Liver (tissue), 9 donors: ENCODE data around the gene KIRREL3. TPM values are rescaled to one million over a fixed set of nuclear protein-coding genes. Genes with fewer than 3 reads are reported as not detected.

Experiments
- DNase-seq: peaks from one replicate; pipeline ENCODE4 v3.0.0-alpha.2; 2017; ENCODE audit warnings: low spot score
- H3K27ac ChIP-seq, 2 donors: one replicate each; pipeline ENCODE4 v1.7.0; 2013; ENCODE audit warnings: inconsistent platforms in 2 of 2, low read length in 2 of 2, control low read depth in 1 of 2, low read depth in 1 of 2, mild to moderate bottlenecking in 1 of 2
- H3K27me3 ChIP-seq, 4 donors: one replicate each; pipeline versions ENCODE4 v1.6.1 to v1.7.0; 2013; ENCODE audit warnings: low read length in 3 of 4, inconsistent platforms in 1 of 4, mild to moderate bottlenecking in 1 of 4, moderate library complexity in 1 of 4; ENCODE audit not compliant: control insufficient read depth in 4 of 4, insufficient read depth in 4 of 4
- H3K36me3 ChIP-seq, 4 donors: one replicate each; pipeline versions ENCODE4 v1.6.1 to v1.7.0; 2013; ENCODE audit warnings: low read length in 3 of 4, mild to moderate bottlenecking in 3 of 4, low read depth in 1 of 4, moderate library complexity in 1 of 4; ENCODE audit not compliant: control insufficient read depth in 4 of 4, insufficient read depth in 3 of 4
- H3K4me1 ChIP-seq, 4 donors: one replicate each; pipeline versions ENCODE4 v1.6.1 to v1.7.0; 2013; ENCODE audit warnings: low read length in 3 of 4, mild to moderate bottlenecking in 3 of 4, moderate library complexity in 1 of 4; ENCODE audit not compliant: control insufficient read depth in 4 of 4, insufficient read depth in 4 of 4
- H3K4me3 ChIP-seq, 3 donors: one replicate each; pipeline versions ENCODE4 v1.6.1 to v1.7.0; 2013; ENCODE audit warnings: low read length in 3 of 3, control low read depth in 1 of 3, low read depth in 1 of 3, mild to moderate bottlenecking in 1 of 3
- H3K9ac ChIP-seq, 2 donors: one replicate each; pipeline ENCODE4 v1.7.0; 2013; ENCODE audit warnings: low read length in 2 of 2, mild to moderate bottlenecking in 2 of 2, moderate library complexity in 2 of 2, control low read depth in 1 of 2, low read depth in 1 of 2
- H3K9me3 ChIP-seq, 4 donors: one replicate each; pipeline versions ENCODE4 v1.6.1 to v1.7.0; 2013; ENCODE audit warnings: low read length in 3 of 4; ENCODE audit not compliant: control insufficient read depth in 4 of 4
- EGR1 ChIP-seq, 2 donors: IDR thresholded peaks; 2 replicates each; pipeline ENCODE4 v1.6.1; 2016 to 2018; ENCODE audit warnings: antibody characterized with exemption in 2 of 2, low read depth in 2 of 2
- GABPA ChIP-seq, 2 donors: IDR thresholded peaks in 1 of 2; conservative IDR thresholded peaks in 1 of 2; 2 replicates each; pipeline ENCODE4 v1.6.1; 2016; ENCODE audit warnings: antibody characterized with exemption in 2 of 2, mild to moderate bottlenecking in 1 of 2, moderate library complexity in 1 of 2
- HNF4A ChIP-seq, 2 donors: conservative IDR thresholded peaks; 2 replicates each; pipeline ENCODE4 v1.6.1; 2016; ENCODE audit warnings: antibody characterized with exemption in 2 of 2, mild to moderate bottlenecking in 2 of 2
- HNF4G ChIP-seq: IDR thresholded peaks from 2 replicates; pipeline ENCODE4 v1.6.1; 2016; ENCODE audit warnings: antibody characterized with exemption
- NR2F2 ChIP-seq: IDR thresholded peaks from 2 replicates; pipeline ENCODE4 v1.6.1; 2016; ENCODE audit warnings: antibody characterized with exemption
- SP1 ChIP-seq: IDR thresholded peaks from 2 replicates; pipeline ENCODE4 v1.6.1; 2018; ENCODE audit warnings: antibody characterized with exemption, mild to moderate bottlenecking
- YY1 ChIP-seq: IDR thresholded peaks from 2 replicates; pipeline ENCODE4 v1.6.1; 2016; ENCODE audit warnings: antibody characterized with exemption, mild to moderate bottlenecking
- WGBS: extraction: QIAGEN DNeasy Blood & Tissue Kit; methylation state at CpG from one replicate; pipeline ENCODE4 v1.1.7; 2013; 5-methylcytosine and 5-hydroxymethylcytosine counted together
- polyA plus RNA-seq, 2 donors: library from polyadenylated mRNA; stranded (reverse) in 1 of 2; unstranded in 1 of 2; fragments of 200-250 nt in 1 of 2; fragments of >200 nt in 1 of 2; fragmentation: Nextera tagmentation in 1 of 2; extraction: Ambion mirVana in 1 of 2; gene quantifications; one replicate each; pipeline versions ENCODE4 v1.2.1 to v1.2.3, GENCODE V29; 2013 to 2015
- total RNA-seq, 2 donors: library from RNA; depleted of rRNA; stranded (reverse); fragments of >200 nt; gene quantifications; one replicate each; pipeline ENCODE4 v1.2.3, GENCODE V29; 2014
- TF ChIP-seq, protein P1 (sequence below): IDR thresholded peaks from 2 replicates; pipeline ENCODE4 v1.6.1; 2016; ENCODE audit warnings: antibody characterized with exemption
- TF ChIP-seq, protein P2 (sequence below): IDR thresholded peaks from 2 replicates; pipeline ENCODE4 v1.6.1; 2016; ENCODE audit warnings: antibody characterized with exemption, mild to moderate bottlenecking
- TF ChIP-seq, protein P3 (sequence below): fragments of 150-350 bp; IDR thresholded peaks from 2 replicates; pipeline ENCODE4 v1.5.1; 2017; ENCODE audit warnings: improper control_type of control experiment, low read depth, low read length; ENCODE audit not compliant: missing input control
- TF ChIP-seq, protein P4 (sequence below): IDR thresholded peaks from 2 replicates; pipeline ENCODE4 v1.6.1; 2016; ENCODE audit warnings: antibody characterized with exemption
- donor health status: healthy.
- donor health status: healthy.
- donor health status: healthy.
- donor health status: healthy.
- donor health status: healthy.

KIRREL3 gene
- total and polyA plus RNA-seq, 4 donors, result 0.03 to 0.29 (median 0.08) TPM; not detected in 1

DNA sequence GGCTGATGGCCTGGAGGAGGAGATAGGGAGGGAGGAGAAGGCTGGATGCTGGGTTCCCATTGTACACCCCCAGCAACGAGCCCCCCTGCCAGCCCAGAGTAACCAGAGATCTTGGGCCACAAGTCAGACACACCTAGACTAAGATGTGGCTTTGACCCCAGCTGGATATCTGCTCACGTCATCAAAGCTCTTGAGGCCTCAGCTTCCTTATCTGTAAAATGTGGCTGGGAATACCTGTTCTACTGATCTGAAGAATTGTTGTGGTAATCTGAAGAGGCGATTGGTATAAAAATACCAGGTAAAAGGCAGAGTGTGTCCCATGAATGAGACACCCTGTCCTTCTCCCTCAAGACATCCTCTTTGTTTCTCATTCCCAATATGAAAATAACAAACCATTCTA is 365.1 kb downstream of the KIRREL3 start (continued):
- TF ChIP-seq, protein P1, sequence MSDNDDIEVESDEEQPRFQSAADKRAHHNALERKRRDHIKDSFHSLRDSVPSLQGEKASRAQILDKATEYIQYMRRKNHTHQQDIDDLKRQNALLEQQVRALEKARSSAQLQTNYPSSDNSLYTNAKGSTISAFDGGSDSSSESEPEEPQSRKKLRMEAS, result no peak
- TF ChIP-seq GABPA (IDR thresholded peaks at IDR 0.05 in 1 of 2, conservative IDR thresholded peaks at IDR 0.05 in 1 of 2), result no peak

DNA sequence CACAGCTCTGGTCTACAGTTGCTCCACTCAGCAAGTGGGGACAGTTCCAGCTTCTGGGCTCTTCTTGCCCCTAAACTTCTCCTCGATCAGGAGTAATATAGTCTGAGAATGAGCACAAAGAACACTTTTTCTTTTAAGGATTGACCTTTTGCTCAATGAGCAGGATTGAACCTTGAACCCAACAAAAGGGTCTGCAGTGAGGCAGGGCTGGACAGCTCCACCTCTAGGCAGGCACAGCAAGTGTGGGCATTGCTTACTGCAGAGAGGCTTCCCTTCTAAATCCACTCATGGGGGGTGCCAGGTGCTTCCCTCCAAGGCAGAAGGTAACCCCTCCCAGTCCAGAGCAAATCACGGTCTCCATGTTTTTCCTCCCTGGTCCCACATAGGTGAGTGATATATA is 365.6 kb downstream of the KIRREL3 start:
- no peak for DNase-seq
- TF ChIP-seq EGR1 (IDR thresholded peaks at IDR 0.05; ENCODE audit: low read depth in 2 of 2) (no peak), NR2F2 (no peak), YY1 (no peak), HNF4A (conservative IDR thresholded peaks at IDR 0.05) (peak in 1 of 2 donors; percentile 13), SP1 (no peak)
- TF ChIP-seq, protein P2, sequence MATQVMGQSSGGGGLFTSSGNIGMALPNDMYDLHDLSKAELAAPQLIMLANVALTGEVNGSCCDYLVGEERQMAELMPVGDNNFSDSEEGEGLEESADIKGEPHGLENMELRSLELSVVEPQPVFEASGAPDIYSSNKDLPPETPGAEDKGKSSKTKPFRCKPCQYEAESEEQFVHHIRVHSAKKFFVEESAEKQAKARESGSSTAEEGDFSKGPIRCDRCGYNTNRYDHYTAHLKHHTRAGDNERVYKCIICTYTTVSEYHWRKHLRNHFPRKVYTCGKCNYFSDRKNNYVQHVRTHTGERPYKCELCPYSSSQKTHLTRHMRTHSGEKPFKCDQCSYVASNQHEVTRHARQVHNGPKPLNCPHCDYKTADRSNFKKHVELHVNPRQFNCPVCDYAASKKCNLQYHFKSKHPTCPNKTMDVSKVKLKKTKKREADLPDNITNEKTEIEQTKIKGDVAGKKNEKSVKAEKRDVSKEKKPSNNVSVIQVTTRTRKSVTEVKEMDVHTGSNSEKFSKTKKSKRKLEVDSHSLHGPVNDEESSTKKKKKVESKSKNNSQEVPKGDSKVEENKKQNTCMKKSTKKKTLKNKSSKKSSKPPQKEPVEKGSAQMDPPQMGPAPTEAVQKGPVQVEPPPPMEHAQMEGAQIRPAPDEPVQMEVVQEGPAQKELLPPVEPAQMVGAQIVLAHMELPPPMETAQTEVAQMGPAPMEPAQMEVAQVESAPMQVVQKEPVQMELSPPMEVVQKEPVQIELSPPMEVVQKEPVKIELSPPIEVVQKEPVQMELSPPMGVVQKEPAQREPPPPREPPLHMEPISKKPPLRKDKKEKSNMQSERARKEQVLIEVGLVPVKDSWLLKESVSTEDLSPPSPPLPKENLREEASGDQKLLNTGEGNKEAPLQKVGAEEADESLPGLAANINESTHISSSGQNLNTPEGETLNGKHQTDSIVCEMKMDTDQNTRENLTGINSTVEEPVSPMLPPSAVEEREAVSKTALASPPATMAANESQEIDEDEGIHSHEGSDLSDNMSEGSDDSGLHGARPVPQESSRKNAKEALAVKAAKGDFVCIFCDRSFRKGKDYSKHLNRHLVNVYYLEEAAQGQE, result peak; percentile 14
- TF ChIP-seq, protein P3, sequence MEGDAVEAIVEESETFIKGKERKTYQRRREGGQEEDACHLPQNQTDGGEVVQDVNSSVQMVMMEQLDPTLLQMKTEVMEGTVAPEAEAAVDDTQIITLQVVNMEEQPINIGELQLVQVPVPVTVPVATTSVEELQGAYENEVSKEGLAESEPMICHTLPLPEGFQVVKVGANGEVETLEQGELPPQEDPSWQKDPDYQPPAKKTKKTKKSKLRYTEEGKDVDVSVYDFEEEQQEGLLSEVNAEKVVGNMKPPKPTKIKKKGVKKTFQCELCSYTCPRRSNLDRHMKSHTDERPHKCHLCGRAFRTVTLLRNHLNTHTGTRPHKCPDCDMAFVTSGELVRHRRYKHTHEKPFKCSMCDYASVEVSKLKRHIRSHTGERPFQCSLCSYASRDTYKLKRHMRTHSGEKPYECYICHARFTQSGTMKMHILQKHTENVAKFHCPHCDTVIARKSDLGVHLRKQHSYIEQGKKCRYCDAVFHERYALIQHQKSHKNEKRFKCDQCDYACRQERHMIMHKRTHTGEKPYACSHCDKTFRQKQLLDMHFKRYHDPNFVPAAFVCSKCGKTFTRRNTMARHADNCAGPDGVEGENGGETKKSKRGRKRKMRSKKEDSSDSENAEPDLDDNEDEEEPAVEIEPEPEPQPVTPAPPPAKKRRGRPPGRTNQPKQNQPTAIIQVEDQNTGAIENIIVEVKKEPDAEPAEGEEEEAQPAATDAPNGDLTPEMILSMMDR, result no peak
- WGBS, result 85% methylated on average over 2 of the region's 2 CpGs
- Histone ChIP-seq H3K4me3 (no peak overlapping the region), H3K36me3 (no peaks in the 10 kb centered on the region), H3K27me3 (no peaks in the 10 kb centered on the region), H3K9ac (no peak overlapping the region), H3K9me3 (no peaks in the 10 kb centered on the region), H3K27ac (no peak overlapping the region), H3K4me1 (peaks cover 0 to 9% (median 4%) of the 10 kb centered on the region in 4 donors)

DNA sequence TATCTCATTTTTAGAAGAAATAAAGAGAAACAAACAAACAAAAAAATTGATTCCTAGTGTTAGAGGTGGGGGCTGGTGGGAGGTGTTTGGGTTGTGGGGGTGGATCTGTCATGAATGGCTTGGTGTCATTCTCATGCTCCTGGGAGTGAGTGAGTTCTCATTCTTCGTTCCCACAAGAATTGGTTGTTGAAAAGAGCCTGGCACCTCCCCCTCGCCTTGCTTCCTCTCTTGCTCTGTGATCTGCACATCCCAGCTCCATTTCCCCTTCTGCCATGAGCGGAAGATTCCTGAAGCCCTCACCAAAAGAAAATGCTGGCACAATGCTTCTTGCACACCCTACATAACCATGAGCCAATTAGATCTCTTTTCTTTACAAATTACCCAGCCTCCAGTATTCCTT is 367.2 kb downstream of the KIRREL3 start:
- Histone ChIP-seq H3K27ac (no peak overlapping the region), H3K9ac (no peak overlapping the region), H3K4me3 (no peak overlapping the region), H3K27me3 (no peaks in the 10 kb centered on the region), H3K36me3 (no peaks in the 10 kb centered on the region), H3K9me3 (no peaks in the 10 kb centered on the region), H3K4me1 (peaks cover 6 to 25% (median 19%) of the 10 kb centered on the region in 4 donors)
- WGBS, result 55% methylated on average over 3 of the region's 3 CpGs
- TF ChIP-seq, protein P2, result no peak
- TF ChIP-seq, protein P4, sequence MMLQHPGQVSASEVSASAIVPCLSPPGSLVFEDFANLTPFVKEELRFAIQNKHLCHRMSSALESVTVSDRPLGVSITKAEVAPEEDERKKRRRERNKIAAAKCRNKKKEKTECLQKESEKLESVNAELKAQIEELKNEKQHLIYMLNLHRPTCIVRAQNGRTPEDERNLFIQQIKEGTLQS, result no peak
- TF ChIP-seq SP1 (no peak), NR2F2 (no peak), GABPA (IDR thresholded peaks at IDR 0.05 in 1 of 2, conservative IDR thresholded peaks at IDR 0.05 in 1 of 2) (no peak), HNF4G (no peak), EGR1 (IDR thresholded peaks at IDR 0.05; ENCODE audit: low read depth in 2 of 2) (no peak)
- DNase-seq, result no peak
